WTC11 (cell line): ENCODE results near the gene CPB1. TPM values are rescaled to one million over a fixed set of nuclear protein-coding genes. Genes with fewer than 3 reads are reported as not detected.

Source experiments
- ATAC-seq: fragments of 200-7000 bp; cut with Tn5 transposase; 2 replicates; pipeline ENCODE4 v1.10.0; 2021; ENCODE audit warnings: mild to moderate bottlenecking, moderate library complexity
- CTCF ChIA-PET: fragments of 300-600 bp; sonication (Branson Sonifier 250); formaldehyde crosslinking; loops from one replicate; lab custom pipeline; 2021; ENCODE audit warnings: antibody characterized with exemption; lab: Charles Lee
- POLR2A ChIA-PET: fragments of 350-600 bp; sonication (Branson Sonifier 250); formaldehyde crosslinking; loops from one replicate; lab custom pipeline; 2021; ENCODE audit warnings: antibody characterized with exemption; lab: Charles Lee
- DNase-seq: peaks from one replicate; pipeline ENCODE4 v3.0.0; 2021; ENCODE audit warnings: low spot score
- H3K27ac Mint-ChIP-seq: 2 replicates; pipeline ENCODE4 v1.8.0; 2021; ENCODE audit warnings: mixed read lengths
- H3K27me3 Mint-ChIP-seq: 2 replicates; pipeline ENCODE4 v1.8.0; 2021; ENCODE audit warnings: low read depth, mild to moderate bottlenecking, moderate library complexity, mixed read lengths
- H3K36me3 Mint-ChIP-seq: 2 replicates; pipeline ENCODE4 v1.8.0; 2021; ENCODE audit warnings: mixed read lengths
- H3K4me1 Mint-ChIP-seq: 2 replicates; pipeline ENCODE4 v1.8.0; 2022; ENCODE audit warnings: mixed read lengths
- H3K4me3 Mint-ChIP-seq: 2 replicates; pipeline ENCODE4 v1.8.0; 2021; ENCODE audit warnings: mild to moderate bottlenecking, moderate library complexity, mixed read lengths
- H3K9me3 Mint-ChIP-seq: 2 replicates; pipeline ENCODE4 v1.8.0; 2021; ENCODE audit warnings: mixed read lengths
- AFF4 ChIP-seq: sonication (generic); formaldehyde crosslinking; IDR thresholded peaks from 2 replicates; pipeline ENCODE4 v1.8.1; 2023; ENCODE audit warnings: mild to moderate bottlenecking, missing genetic modification reagents, borderline replicate concordance
- CREM ChIP-seq: sonication (generic); formaldehyde crosslinking; IDR thresholded peaks from 2 replicates; pipeline ENCODE4 v1.8.1; 2022; ENCODE audit warnings: mild to moderate bottlenecking, missing genetic modification reagents, moderate library complexity
- E2F4 ChIP-seq: sonication (generic); formaldehyde crosslinking; IDR thresholded peaks from 2 replicates; pipeline ENCODE4 v1.8.1; 2022; ENCODE audit warnings: low read depth, mild to moderate bottlenecking, moderate library complexity, missing genetic modification reagents, borderline replicate concordance
- EMX1 ChIP-seq: fragments of 250-450 bp; sonication (Bioruptor Pico); IDR thresholded peaks from 2 replicates; pipeline ENCODE4 v1.8.0; 2021; ENCODE audit warnings: mild to moderate bottlenecking
- ERG ChIP-seq: fragments of 250-450 bp; sonication (Bioruptor Pico); IDR thresholded peaks from 2 replicates; pipeline ENCODE4 v1.8.0; 2021; ENCODE audit warnings: mild to moderate bottlenecking
- FOXK1 ChIP-seq: sonication (generic); formaldehyde crosslinking; IDR thresholded peaks from 2 replicates; pipeline ENCODE4 v1.8.0; 2022; ENCODE audit warnings: mild to moderate bottlenecking, moderate library complexity, missing genetic modification reagents
- GABPB1 ChIP-seq: sonication (generic); formaldehyde crosslinking; IDR thresholded peaks from 2 replicates; pipeline ENCODE4 v1.8.1; 2023; ENCODE audit warnings: mild to moderate bottlenecking, missing genetic modification reagents
- GRHL2 ChIP-seq: fragments of 250-450 bp; sonication (Bioruptor Pico); IDR thresholded peaks from 2 replicates; pipeline ENCODE4 v1.8.0; 2022; ENCODE audit warnings: mild to moderate bottlenecking, moderate library complexity; ENCODE audit not compliant: insufficient replicate concordance, severe bottlenecking
- KAT7 ChIP-seq: sonication (generic); formaldehyde crosslinking; IDR thresholded peaks from 2 replicates; pipeline ENCODE4 v1.8.1; 2023; ENCODE audit warnings: missing genetic modification reagents, mild to moderate bottlenecking, borderline replicate concordance
- MXD4 ChIP-seq: fragments of 250-450 bp; sonication (Bioruptor Pico); IDR thresholded peaks from 2 replicates; pipeline ENCODE4 v1.8.0; 2021; ENCODE audit warnings: mild to moderate bottlenecking, moderate library complexity, borderline replicate concordance
- NFATC4 ChIP-seq: fragments of 250-450 bp; sonication (Bioruptor Pico); IDR thresholded peaks from 2 replicates; pipeline ENCODE4 v1.9.0; 2021; ENCODE audit warnings: mild to moderate bottlenecking
- NFE2L1 ChIP-seq: sonication (generic); formaldehyde crosslinking; IDR thresholded peaks from 2 replicates; pipeline ENCODE4 v1.8.1; 2023; ENCODE audit warnings: missing genetic modification reagents
- SP1 ChIP-seq: sonication (generic); formaldehyde crosslinking; conservative IDR thresholded peaks from 2 replicates; pipeline ENCODE4 v1.8.1; 2022; ENCODE audit warnings: missing genetic modification reagents
- TCF7 ChIP-seq: sonication (generic); formaldehyde crosslinking; IDR thresholded peaks from 2 replicates; pipeline ENCODE4 v1.8.0; 2022; ENCODE audit warnings: mild to moderate bottlenecking, low read depth, missing genetic modification reagents, moderate library complexity
- ZNF138 ChIP-seq: sonication (generic); formaldehyde crosslinking; conservative IDR thresholded peaks from 2 replicates; pipeline ENCODE4 v1.8.1; 2022; ENCODE audit warnings: mild to moderate bottlenecking, moderate library complexity, missing genetic modification reagents
- ZNF219 ChIP-seq: sonication (generic); formaldehyde crosslinking; IDR thresholded peaks from 2 replicates; pipeline ENCODE4 v1.8.0; 2023; ENCODE audit warnings: missing genetic modification reagents, mild to moderate bottlenecking, borderline replicate concordance
- ZNF232 ChIP-seq: sonication (generic); formaldehyde crosslinking; IDR thresholded peaks from 2 replicates; pipeline ENCODE4 v1.8.0; 2022; ENCODE audit warnings: mild to moderate bottlenecking, missing genetic modification reagents
- ZNF423 ChIP-seq: fragments of 250-450 bp; sonication (Bioruptor Pico); IDR thresholded peaks from 2 replicates; pipeline ENCODE4 v2.1.2; 2022; ENCODE audit warnings: mild to moderate bottlenecking, moderate library complexity
- ZNF671 ChIP-seq: fragments of 250-450 bp; sonication (Bioruptor Pico); IDR thresholded peaks from 2 replicates; pipeline ENCODE4 v1.8.0; 2021; ENCODE audit warnings: mild to moderate bottlenecking
- total RNA-seq: library from RNA; stranded (reverse); gene quantifications from 3 replicates; pipeline ENCODE4 v1.2.3, GENCODE V29; 2021
- TF ChIP-seq, protein P1 (sequence below): fragments of 250-450 bp; sonication (Bioruptor Pico); IDR thresholded peaks from 2 replicates; pipeline ENCODE4 v1.9.0; 2021; ENCODE audit warnings: mild to moderate bottlenecking
- TF ChIP-seq, protein P2 (sequence below): sonication (generic); formaldehyde crosslinking; IDR thresholded peaks from 2 replicates; pipeline ENCODE4 v1.8.1; 2023; ENCODE audit warnings: mild to moderate bottlenecking, missing genetic modification reagents, moderate library complexity
- TF ChIP-seq, protein P3 (sequence below): sonication (generic); formaldehyde crosslinking; IDR thresholded peaks from 2 replicates; pipeline ENCODE4 v1.8.0; 2022; ENCODE audit warnings: mild to moderate bottlenecking, missing genetic modification reagents

CPB1 gene
- total RNA-seq, 1 experiment from 2014 or later: 5.0 TPM

GRCh38 chr3:148791920-148792319 lies 35.7 kb upstream of the CPB1 start:
- peaks cover 9% of the 10 kb centered on the region for H3K9me3 Mint-ChIP-seq

GRCh38 chr3:148792516-148792915 lies 35.1 kb upstream of the CPB1 start:
- no peak for ATAC-seq
- Mint-ChIP-seq H3K27ac (no peak overlapping the region), H3K27me3 (no peaks in the 10 kb centered on the region), H3K9me3 (0 out of 2 replicates have a peak, but pooled peaks cover 3% of the 10 kb centered on the region)
- CTCF ChIA-PET: no interaction called here
- TF ChIP-seq GRHL2 (CRISPR knock-in tag) (no peak), CREM (CRISPR knock-in tag) (no peak), AFF4 (no peak), ZNF423 (CRISPR knock-in tag) (no peak), MXD4 (no peak), SP1 (CRISPR knock-in tag) (no peak), ERG (no peak), E2F4 (CRISPR knock-in tag) (no peak)
- TF ChIP-seq, protein P1, sequence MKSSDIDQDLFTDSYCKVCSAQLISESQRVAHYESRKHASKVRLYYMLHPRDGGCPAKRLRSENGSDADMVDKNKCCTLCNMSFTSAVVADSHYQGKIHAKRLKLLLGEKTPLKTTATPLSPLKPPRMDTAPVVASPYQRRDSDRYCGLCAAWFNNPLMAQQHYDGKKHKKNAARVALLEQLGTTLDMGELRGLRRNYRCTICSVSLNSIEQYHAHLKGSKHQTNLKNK: no peak
- TF ChIP-seq, protein P2, sequence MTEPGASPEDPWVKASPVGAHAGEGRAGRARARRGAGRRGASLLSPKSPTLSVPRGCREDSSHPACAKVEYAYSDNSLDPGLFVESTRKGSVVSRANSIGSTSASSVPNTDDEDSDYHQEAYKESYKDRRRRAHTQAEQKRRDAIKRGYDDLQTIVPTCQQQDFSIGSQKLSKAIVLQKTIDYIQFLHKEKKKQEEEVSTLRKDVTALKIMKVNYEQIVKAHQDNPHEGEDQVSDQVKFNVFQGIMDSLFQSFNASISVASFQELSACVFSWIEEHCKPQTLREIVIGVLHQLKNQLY (CRISPR knock-in tag): no peak
- TF ChIP-seq, all 79 proteins: peak for 0
- no peaks in the 10 kb centered on the region for H3K36me3 Mint-ChIP-seq
- H3K4me1 Mint-ChIP-seq: peaks cover 47% of the 10 kb centered on the region
- no peak overlapping the region for H3K4me3 Mint-ChIP-seq
- POLR2A ChIA-PET: no interaction called here
- no peak for DNase-seq

More at GRCh38 chr3:148791920-148792319, 35.7 kb upstream of the CPB1 start:
- TF ChIP-seq GABPB1 (CRISPR knock-in tag) (no peak), ZNF671 (CRISPR knock-in tag) (no peak), FOXK1 (CRISPR knock-in tag) (no peak), GRHL2 (CRISPR knock-in tag) (no peak), TCF7 (CRISPR knock-in tag) (no peak), NFE2L1 (CRISPR knock-in tag) (no peak), ZNF138 (CRISPR knock-in tag) (no peak), ZNF219 (CRISPR knock-in tag) (no peak), KAT7 (no peak), EMX1 (no peak), MXD4 (no peak), NFATC4 (no peak), ZNF232 (CRISPR knock-in tag) (no peak)
- TF ChIP-seq, protein P2 (CRISPR knock-in tag): no peak
- TF ChIP-seq, protein P3, sequence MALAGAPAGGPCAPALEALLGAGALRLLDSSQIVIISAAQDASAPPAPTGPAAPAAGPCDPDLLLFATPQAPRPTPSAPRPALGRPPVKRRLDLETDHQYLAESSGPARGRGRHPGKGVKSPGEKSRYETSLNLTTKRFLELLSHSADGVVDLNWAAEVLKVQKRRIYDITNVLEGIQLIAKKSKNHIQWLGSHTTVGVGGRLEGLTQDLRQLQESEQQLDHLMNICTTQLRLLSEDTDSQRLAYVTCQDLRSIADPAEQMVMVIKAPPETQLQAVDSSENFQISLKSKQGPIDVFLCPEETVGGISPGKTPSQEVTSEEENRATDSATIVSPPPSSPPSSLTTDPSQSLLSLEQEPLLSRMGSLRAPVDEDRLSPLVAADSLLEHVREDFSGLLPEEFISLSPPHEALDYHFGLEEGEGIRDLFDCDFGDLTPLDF (CRISPR knock-in tag): no peak
- TF ChIP-seq, all 79 proteins: peak for 0
- ChIA-PET CTCF (no interaction called here), POLR2A (no interaction called here)
- peaks cover 42% of the 10 kb centered on the region for H3K4me1 Mint-ChIP-seq
- peaks cover 5% of the 10 kb centered on the region for H3K36me3 Mint-ChIP-seq
- DNase-seq (no peak), ATAC-seq (no peak)
- H3K27ac Mint-ChIP-seq: no peak overlapping the region
- no peaks in the 10 kb centered on the region for H3K27me3 Mint-ChIP-seq
- no peak overlapping the region for H3K4me3 Mint-ChIP-seq
